WTC11 (cell line): ENCODE results near the gene SPNS3. TPM values are rescaled to one million over a fixed set of nuclear protein-coding genes. Genes with fewer than 3 reads are reported as not detected.

Source experiments
- ATAC-seq: fragments of 200-7000 bp; cut with Tn5 transposase; 2 replicates; pipeline ENCODE4 v1.10.0; 2021; ENCODE audit warnings: mild to moderate bottlenecking, moderate library complexity
- CTCF ChIA-PET: fragments of 300-600 bp; sonication (Branson Sonifier 250); formaldehyde crosslinking; loops from one replicate; lab custom pipeline; 2021; ENCODE audit warnings: antibody characterized with exemption; lab: Charles Lee
- POLR2A ChIA-PET: fragments of 350-600 bp; sonication (Branson Sonifier 250); formaldehyde crosslinking; loops from one replicate; lab custom pipeline; 2021; ENCODE audit warnings: antibody characterized with exemption; lab: Charles Lee
- DNase-seq: peaks from one replicate; pipeline ENCODE4 v3.0.0; 2021; ENCODE audit warnings: low spot score
- H3K27ac Mint-ChIP-seq: 2 replicates; pipeline ENCODE4 v1.8.0; 2021; ENCODE audit warnings: mixed read lengths
- H3K27me3 Mint-ChIP-seq: 2 replicates; pipeline ENCODE4 v1.8.0; 2021; ENCODE audit warnings: low read depth, mild to moderate bottlenecking, moderate library complexity, mixed read lengths
- H3K36me3 Mint-ChIP-seq: 2 replicates; pipeline ENCODE4 v1.8.0; 2021; ENCODE audit warnings: mixed read lengths
- H3K4me1 Mint-ChIP-seq: 2 replicates; pipeline ENCODE4 v1.8.0; 2022; ENCODE audit warnings: mixed read lengths
- H3K4me3 Mint-ChIP-seq: 2 replicates; pipeline ENCODE4 v1.8.0; 2021; ENCODE audit warnings: mild to moderate bottlenecking, moderate library complexity, mixed read lengths
- H3K9me3 Mint-ChIP-seq: 2 replicates; pipeline ENCODE4 v1.8.0; 2021; ENCODE audit warnings: mixed read lengths
- ATF1 ChIP-seq: sonication (generic); formaldehyde crosslinking; IDR thresholded peaks from 2 replicates; pipeline ENCODE4 v1.8.1; 2023; ENCODE audit warnings: mild to moderate bottlenecking, moderate library complexity, missing genetic modification reagents
- ATF2 ChIP-seq: sonication (generic); formaldehyde crosslinking; IDR thresholded peaks from 2 replicates; pipeline ENCODE4 v1.8.1; 2022; ENCODE audit warnings: low read depth, missing genetic modification reagents, borderline replicate concordance
- E2F4 ChIP-seq: sonication (generic); formaldehyde crosslinking; IDR thresholded peaks from 2 replicates; pipeline ENCODE4 v1.8.1; 2022; ENCODE audit warnings: low read depth, mild to moderate bottlenecking, moderate library complexity, missing genetic modification reagents, borderline replicate concordance
- ESRRA ChIP-seq: sonication (generic); formaldehyde crosslinking; IDR thresholded peaks from 2 replicates; pipeline ENCODE4 v1.8.1; 2022; ENCODE audit warnings: mild to moderate bottlenecking, missing genetic modification reagents, borderline replicate concordance
- GTF2I ChIP-seq: fragments of 250-450 bp; sonication (Bioruptor Pico); conservative IDR thresholded peaks from 2 replicates; pipeline ENCODE4 v1.4.0; 2021; ENCODE audit warnings: mild to moderate bottlenecking
- HMGA2 ChIP-seq: fragments of 250-450 bp; sonication (Bioruptor Pico); IDR thresholded peaks from 2 replicates; pipeline ENCODE4 v1.4.0; 2021; ENCODE audit warnings: mild to moderate bottlenecking, moderate library complexity
- NFE2L1 ChIP-seq: sonication (generic); formaldehyde crosslinking; IDR thresholded peaks from 2 replicates; pipeline ENCODE4 v1.8.1; 2023; ENCODE audit warnings: missing genetic modification reagents
- OVOL2 ChIP-seq: fragments of 250-450 bp; sonication (Bioruptor Pico); IDR thresholded peaks from 2 replicates; pipeline ENCODE4 v1.9.0; 2021; ENCODE audit warnings: mild to moderate bottlenecking, borderline replicate concordance
- TP53 ChIP-seq: sonication (generic); formaldehyde crosslinking; IDR thresholded peaks from 2 replicates; pipeline ENCODE4 v1.8.1; 2023; ENCODE audit warnings: mild to moderate bottlenecking, missing genetic modification reagents
- ZNF232 ChIP-seq: sonication (generic); formaldehyde crosslinking; IDR thresholded peaks from 2 replicates; pipeline ENCODE4 v1.8.0; 2022; ENCODE audit warnings: mild to moderate bottlenecking, missing genetic modification reagents
- total RNA-seq: library from RNA; stranded (reverse); gene quantifications from 3 replicates; pipeline ENCODE4 v1.2.3, GENCODE V29; 2021
- TF ChIP-seq, protein P1 (sequence below): sonication (generic); formaldehyde crosslinking; IDR thresholded peaks from 2 replicates; pipeline ENCODE4 v1.8.1; 2022; ENCODE audit warnings: mild to moderate bottlenecking, missing genetic modification reagents, moderate library complexity, borderline replicate concordance
- TF ChIP-seq, protein P2 (sequence below): fragments of 250-450 bp; sonication (Bioruptor Pico); IDR thresholded peaks from 2 replicates; pipeline ENCODE4 v1.8.0; 2021; ENCODE audit warnings: mild to moderate bottlenecking
- TF ChIP-seq, protein P3 (sequence below): fragments of 250-450 bp; sonication (Bioruptor Pico); conservative IDR thresholded peaks from 2 replicates; pipeline ENCODE4 v1.9.0; 2021; ENCODE audit warnings: mild to moderate bottlenecking
- TF ChIP-seq, protein P4 (sequence below): sonication (generic); formaldehyde crosslinking; IDR thresholded peaks from 2 replicates; pipeline ENCODE4 v1.8.0; 2023; ENCODE audit warnings: missing genetic modification reagents
- TF ChIP-seq, protein P5 (sequence below): fragments of 250-450 bp; sonication (Bioruptor Pico); IDR thresholded peaks from 2 replicates; pipeline ENCODE4 v2.1.2; 2022; ENCODE audit warnings: mild to moderate bottlenecking, moderate library complexity

Gene SPNS3
- total RNA-seq, 1 experiment from 2014 or later = not detected

GRCh38 chr17:4509923-4510617 lies 76.3 kb downstream of the SPNS3 start (continued):
- TF ChIP-seq, protein P1, sequence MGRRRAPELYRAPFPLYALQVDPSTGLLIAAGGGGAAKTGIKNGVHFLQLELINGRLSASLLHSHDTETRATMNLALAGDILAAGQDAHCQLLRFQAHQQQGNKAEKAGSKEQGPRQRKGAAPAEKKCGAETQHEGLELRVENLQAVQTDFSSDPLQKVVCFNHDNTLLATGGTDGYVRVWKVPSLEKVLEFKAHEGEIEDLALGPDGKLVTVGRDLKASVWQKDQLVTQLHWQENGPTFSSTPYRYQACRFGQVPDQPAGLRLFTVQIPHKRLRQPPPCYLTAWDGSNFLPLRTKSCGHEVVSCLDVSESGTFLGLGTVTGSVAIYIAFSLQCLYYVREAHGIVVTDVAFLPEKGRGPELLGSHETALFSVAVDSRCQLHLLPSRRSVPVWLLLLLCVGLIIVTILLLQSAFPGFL (CRISPR knock-in tag) = no peak
- TF ChIP-seq HMGA2 (no peak), OVOL2 (CRISPR knock-in tag) (no peak), ATF2 (CRISPR knock-in tag) (no peak), ZNF232 (CRISPR knock-in tag) (no peak), NFE2L1 (no peak), GTF2I (CRISPR knock-in tag) (no peak), ATF1 (CRISPR knock-in tag) (no peak), E2F4 (CRISPR knock-in tag) (no peak)
- TF ChIP-seq, protein P2, sequence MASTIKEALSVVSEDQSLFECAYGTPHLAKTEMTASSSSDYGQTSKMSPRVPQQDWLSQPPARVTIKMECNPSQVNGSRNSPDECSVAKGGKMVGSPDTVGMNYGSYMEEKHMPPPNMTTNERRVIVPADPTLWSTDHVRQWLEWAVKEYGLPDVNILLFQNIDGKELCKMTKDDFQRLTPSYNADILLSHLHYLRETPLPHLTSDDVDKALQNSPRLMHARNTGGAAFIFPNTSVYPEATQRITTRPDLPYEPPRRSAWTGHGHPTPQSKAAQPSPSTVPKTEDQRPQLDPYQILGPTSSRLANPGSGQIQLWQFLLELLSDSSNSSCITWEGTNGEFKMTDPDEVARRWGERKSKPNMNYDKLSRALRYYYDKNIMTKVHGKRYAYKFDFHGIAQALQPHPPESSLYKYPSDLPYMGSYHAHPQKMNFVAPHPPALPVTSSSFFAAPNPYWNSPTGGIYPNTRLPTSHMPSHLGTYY (CRISPR knock-in tag) = no peak
- TF ChIP-seq, protein P3, sequence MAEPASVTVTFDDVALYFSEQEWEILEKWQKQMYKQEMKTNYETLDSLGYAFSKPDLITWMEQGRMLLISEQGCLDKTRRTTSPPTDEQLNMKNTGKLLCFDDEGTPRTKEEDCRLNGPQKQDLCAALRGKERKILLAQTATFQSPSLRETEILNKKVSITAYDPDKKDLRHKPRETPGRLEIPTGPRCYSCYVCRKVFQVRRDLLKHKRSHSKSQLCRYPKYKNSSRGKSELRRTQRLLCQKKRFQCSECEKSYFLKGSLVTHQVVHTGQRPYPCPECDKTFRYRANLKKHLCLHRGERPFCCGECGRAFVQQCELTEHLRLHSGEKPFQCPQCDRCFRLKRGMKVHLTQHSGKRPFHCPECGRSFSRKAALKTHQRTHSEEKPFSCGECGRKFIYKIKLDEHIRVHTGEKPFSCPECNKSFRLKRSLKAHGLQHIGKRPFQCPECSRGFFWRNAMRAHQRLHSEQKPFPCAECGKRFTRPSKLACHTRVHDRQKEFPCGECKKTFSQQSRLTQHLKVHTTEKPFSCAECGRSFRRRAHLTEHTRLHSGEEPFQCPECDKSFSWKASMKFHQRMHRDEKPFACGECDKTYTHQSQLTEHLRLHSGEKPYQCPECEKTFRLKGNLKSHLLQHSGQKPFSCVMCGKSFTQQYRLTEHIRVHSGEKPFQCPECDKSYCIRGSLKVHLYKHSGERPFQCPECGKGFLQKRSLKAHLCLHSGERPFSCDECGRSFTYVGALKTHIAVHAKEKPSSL (CRISPR knock-in tag) = no peak
- TF ChIP-seq, protein P4, sequence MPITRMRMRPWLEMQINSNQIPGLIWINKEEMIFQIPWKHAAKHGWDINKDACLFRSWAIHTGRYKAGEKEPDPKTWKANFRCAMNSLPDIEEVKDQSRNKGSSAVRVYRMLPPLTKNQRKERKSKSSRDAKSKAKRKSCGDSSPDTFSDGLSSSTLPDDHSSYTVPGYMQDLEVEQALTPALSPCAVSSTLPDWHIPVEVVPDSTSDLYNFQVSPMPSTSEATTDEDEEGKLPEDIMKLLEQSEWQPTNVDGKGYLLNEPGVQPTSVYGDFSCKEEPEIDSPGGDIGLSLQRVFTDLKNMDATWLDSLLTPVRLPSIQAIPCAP (CRISPR knock-in tag) = no peak
- TF ChIP-seq, protein P5, sequence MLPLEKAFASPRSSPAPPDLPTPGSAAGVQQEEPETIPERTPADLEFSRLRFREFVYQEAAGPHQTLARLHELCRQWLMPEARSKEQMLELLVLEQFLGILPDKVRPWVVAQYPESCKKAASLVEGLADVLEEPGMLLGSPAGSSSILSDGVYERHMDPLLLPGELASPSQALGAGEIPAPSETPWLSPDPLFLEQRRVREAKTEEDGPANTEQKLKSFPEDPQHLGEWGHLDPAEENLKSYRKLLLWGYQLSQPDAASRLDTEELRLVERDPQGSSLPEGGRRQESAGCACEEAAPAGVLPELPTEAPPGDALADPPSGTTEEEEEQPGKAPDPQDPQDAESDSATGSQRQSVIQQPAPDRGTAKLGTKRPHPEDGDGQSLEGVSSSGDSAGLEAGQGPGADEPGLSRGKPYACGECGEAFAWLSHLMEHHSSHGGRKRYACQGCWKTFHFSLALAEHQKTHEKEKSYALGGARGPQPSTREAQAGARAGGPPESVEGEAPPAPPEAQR (CRISPR knock-in tag) = no peak

DNA sequence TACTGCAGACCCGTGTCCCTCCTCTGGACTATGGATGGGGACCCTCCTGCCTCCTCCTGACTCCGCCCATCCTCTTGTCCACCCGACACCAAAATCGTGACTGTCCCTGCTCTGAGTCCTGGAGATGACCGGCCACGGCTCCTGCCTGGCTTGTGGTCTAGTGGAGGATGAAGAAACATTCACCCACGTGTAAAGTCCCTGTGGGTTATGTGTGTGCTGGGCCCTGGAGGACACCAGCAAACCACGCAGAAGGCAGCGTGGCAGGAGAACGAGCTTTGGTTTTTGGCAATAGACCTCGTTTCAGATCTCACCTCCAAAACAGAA lies 76.8 kb downstream of the SPNS3 start:
- no peaks in the 10 kb centered on the region for H3K9me3 Mint-ChIP-seq
- no peak for ATAC-seq
- H3K27ac Mint-ChIP-seq = no peak overlapping the region
- TF ChIP-seq ESRRA (CRISPR knock-in tag) (no peak), TP53 (no peak)
- TF ChIP-seq, all 79 proteins: peak for 0
- Mint-ChIP-seq H3K4me1 (peaks cover 7% of the 10 kb centered on the region), H3K27me3 (peaks cover 13% of the 10 kb centered on the region), H3K4me3 (no peak overlapping the region), H3K36me3 (no peaks in the 10 kb centered on the region)
- DNase-seq = no peak
- ChIA-PET CTCF (interaction anchor here (0.6 to 1.8 kb wide), 2 partner anchors 10 to 90 kb away, joined by 5 read pairs; no protein-coding TSS in a partner anchor), POLR2A (interaction anchor here (0.5 kb wide), 1 partner anchor 88 kb away, joined by 3 read pairs; no protein-coding TSS in a partner anchor)
